Dedifferentiated amniotic fluid mesenchymal stem cell (primary cell): ENCODE data around the gene MBOAT2.
"Not testable (repeated sequence)": the region's sequence is repeated elsewhere in the genome, so short reads cannot be mapped to it uniquely, and the experiment has no call there.

Experiments
- DNase-seq: peaks from one replicate; pipeline ENCODE4 v3.0.0-alpha.2; 2016; ENCODE audit errors: extremely low spot score

Gene MBOAT2, protein sequence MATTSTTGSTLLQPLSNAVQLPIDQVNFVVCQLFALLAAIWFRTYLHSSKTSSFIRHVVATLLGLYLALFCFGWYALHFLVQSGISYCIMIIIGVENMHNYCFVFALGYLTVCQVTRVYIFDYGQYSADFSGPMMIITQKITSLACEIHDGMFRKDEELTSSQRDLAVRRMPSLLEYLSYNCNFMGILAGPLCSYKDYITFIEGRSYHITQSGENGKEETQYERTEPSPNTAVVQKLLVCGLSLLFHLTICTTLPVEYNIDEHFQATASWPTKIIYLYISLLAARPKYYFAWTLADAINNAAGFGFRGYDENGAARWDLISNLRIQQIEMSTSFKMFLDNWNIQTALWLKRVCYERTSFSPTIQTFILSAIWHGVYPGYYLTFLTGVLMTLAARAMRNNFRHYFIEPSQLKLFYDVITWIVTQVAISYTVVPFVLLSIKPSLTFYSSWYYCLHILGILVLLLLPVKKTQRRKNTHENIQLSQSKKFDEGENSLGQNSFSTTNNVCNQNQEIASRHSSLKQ

DNA sequence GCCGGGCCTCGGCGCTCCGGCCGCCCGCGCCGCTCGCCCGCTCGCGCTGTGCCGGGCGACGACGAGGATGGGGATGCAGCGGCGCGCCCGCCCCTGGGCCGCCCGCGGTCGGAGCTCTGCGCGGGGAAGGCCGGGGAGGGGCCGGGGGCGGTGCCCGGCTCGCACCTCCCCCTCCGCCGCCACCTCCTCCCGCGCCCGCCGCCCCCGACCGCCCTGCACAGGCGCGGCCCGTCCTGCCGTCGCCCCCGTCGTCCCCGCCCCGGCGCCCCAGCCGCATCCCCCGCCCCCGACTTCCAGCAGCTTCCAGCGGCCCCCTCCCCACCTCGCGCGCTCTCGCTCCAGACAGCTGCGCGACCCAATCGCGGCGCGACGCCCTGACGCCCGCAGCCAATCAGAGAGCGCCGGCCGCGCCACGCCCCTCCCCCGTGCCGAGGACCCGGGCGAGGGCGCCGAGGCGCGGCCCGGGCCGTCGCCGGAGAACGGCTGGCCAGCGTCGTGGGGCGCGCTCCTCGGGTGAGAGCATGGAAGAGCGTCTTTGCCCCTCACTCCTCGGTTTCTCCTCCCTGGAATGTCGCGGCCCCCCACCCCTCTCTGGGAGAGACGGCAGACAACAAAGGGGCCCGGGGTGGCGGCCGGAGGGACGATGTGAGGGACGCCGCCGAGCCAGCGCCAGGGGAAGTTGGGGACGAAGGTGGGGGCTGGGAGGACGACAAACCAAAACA, at the start of gene MBOAT2:
MBOAT2 (minus strand) TSS at position 69 of the 722 bp plus-strand sequence. CDS start 70 bp downstream, outside the sequence.
- peak; percentile 86 for DNase-seq

DNA sequence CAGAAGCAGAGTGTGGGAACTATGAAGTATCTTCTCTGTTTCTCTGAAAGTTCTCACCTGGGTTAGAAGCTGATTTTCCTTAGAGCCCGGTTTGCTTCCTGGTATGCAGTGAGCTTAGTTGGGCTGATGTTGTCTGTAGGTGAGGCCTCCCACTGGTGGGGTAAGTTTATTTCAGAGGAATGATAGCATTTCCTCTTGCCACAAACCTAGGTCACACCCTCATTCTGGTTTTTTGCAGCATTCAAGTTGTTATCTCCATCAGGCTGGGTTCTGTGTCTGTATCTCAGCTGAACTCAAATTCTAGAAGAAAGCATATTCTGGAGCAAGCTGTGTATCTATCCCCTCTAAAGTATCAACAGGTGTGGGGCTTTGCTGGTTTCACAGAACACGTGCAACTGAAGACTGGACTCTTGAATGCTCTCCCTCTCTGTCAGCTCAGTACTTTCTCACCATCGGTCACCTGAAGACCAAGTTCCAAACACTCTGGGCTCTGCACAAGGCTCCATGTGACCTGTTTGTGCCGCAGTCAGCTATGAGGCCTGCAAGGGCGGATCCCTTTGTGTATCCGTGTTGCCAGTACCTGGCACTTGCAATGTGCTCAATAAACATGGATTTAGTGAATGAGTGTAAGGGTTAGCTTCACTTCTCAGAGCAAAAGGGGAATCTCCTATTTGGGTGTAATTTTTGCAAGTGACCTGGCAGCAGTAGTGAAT, 49.5 kb upstream of the MBOAT2 start:
- DNase-seq: no peak

DNA sequence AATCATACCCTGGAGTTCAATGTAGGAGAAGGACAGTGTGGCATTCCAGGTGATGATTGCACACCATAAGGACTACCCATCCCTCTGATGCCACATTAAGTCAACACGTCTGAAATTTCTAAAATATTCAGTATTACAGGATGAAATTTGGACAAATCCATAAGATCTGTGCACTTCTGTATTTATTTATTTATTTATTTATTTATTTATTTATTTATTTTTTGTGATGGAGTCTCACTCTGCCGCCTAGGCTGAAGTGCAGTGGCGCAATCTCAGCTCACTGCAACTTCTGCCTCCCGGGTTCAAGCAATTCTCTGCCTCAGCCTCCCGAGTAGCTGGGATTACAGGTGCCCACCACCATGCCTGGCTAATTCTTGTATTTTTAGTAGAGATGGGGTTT, 48.0 kb upstream of the MBOAT2 start:
- not testable (repeated sequence) for DNase-seq

DNA sequence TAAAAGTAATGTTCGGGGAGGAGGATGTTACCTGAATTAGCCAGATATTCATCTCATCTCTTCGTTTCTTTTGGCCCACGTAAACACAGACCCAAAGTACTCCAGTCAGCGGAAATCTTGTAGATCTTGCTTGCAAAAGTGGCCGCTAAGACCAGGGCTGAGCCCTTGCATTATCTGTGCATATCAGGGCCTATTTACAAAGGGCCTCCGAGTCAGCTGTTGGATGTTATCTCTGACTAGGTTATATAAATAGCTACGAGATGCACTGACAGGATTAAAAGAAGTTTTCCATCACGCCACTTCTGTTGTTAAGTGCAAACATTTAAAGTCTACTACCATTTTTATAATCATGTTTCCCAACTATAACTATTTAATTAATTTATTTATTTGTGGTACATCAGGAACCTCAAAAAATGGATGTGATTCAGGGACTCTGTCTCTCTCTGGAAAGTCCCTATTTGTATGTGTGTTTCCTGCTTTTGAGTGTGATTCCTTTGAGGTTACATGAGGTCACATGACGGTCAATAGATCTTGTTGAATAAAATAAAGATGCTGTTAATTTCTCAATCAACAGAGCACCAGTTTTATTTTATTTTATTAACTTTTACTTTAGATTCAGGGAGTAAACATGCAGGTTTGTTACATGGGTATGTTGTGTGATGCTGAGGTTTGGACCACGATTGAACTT, 46.8 kb upstream of the MBOAT2 start:
- no peak for DNase-seq

DNA sequence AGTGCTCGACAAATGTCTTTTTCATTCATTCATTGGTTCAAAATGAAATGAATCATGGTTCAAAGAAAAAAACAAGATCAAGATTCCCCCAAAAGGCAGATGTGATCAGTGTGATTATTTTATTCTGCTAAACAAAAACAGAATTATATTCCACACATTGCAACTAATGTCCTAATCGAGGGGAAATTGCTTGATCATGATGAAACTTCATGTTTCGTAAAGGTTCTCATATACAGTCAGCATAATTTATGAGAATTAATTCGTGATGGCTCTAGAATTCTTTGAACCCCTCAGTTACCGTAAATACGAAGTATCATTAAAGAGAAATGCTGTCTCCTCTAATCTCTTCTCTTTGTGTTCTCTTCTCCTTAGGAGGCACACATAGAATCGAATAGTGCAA, 42.1 kb upstream of the MBOAT2 start:
- DNase-seq: no peak

DNA sequence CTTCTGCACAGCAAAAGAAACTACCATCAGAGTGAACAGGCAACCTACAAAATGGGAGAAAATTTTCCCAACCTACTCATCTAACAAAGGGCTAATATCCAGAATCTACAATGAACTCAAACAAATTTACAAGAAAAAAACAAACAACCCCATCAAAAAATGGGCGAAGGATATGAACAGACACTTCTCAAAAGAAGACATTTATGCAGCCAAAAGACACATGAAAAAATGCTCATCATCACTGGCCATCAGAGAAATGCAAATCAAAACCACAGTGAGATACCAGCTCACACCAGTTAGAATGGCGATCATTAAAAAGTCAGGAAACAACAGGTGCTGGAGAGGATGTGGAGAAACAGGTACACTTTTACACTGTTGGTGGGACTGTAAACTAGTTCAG, 40.0 kb upstream of the MBOAT2 start:
- not testable (repeated sequence) for DNase-seq

DNA sequence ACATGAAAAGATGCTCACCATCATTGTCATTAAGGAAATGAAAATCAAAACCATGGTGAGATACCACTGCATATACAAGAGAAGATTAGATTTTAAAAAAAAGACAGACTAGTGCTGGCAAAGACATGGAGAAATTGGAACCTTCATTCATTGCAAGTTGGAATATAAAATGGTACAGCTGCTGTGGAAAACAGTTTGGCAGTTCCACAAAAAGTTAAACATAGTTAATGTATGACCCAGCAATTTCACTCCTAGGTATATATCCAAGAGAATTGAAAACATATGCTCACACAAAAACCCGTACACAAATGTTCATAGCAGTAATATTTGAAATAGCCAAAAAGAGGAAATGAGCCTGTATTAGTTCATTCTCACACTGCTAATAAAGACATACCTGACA, 33.7 kb upstream of the MBOAT2 start:
- DNase-seq: no peak

DNA sequence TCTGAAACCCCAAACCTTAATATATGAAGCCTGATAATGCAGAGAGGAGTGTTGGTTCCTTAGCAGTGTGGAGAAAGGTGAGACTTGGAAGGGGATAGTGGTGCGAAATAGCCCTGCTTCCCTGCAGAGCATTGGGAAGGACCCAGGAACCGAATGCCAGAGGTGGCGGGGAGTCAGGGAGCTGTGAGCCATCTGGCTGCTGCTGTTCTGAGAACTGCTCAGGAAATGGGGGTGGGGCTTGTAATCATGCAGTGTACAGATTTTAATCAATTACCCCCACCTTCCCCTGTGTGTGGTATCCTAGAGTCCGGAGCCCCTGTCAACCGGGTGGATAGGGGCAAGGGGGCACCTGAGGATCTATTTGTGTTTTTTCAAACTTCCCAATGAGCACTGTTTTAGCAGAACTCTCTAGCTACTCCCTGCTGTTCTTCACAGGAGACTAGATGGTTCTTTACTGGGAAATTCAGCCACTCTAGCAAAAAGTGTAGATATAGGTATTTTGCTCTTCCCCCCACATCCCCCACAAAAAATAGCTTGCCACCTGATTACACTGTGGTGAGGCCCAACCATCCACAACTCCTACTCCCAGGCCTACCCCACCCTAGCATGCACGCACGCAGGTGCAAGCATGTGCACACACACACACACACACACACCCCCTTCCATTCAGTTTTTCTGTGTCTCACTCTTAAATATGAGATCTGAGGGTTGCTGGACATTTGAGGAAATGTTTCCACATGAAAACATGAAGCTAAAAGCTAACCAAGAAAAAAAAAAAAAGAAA, 30.1 kb upstream of the MBOAT2 start:
- DNase-seq: no peak

DNA sequence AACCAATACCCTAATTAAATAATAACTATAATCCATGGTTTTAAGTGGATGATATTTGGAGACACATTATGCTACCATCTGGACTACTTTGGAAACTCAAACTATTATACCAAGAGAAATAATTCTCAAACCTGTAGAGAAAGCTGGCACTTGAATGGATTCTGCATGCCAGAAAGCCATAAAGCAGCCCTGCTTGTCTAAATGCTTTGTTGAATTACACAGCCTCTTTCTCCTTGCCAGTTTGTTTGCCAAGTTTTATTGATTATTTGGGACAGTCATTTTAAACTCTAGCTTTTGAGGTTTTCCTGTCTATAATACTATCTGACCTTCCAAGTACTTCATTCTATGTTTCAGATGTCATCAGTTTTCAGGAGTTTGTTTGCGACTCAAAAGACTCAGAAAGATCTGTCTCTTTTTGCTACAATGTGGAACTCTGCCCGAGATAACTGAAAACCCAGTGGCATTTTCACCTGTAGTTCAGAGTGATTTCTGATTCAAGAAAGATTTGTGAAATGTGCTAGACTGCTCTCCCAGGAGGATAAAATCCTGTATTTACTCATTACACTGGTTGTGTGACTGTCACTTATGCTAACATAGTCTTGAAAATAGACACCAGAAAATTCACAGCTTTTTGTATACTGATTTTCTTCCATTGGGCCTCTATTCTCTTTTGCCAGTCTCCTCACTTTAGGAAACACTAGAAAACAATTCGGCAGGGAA, 29.2 kb upstream of the MBOAT2 start:
- DNase-seq: no peak

DNA sequence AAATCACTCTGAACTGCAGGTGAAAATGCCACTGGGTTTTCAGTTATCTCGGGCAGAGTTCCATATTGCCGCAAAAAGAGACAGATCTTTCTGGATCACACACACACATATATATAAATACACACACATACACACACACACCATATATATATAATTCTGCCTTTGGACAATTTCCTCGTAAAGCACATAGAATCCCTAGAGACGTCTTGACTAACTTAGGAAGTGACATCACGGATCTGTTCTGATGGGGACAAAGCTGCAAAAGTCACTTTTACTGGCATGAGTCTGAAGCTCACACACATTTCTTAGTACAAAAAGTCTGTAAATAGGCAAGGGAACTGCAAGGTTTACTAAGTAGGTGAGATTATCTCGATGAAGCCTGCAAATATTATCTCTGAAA, 28.6 kb upstream of the MBOAT2 start:
- no peak for DNase-seq

DNA sequence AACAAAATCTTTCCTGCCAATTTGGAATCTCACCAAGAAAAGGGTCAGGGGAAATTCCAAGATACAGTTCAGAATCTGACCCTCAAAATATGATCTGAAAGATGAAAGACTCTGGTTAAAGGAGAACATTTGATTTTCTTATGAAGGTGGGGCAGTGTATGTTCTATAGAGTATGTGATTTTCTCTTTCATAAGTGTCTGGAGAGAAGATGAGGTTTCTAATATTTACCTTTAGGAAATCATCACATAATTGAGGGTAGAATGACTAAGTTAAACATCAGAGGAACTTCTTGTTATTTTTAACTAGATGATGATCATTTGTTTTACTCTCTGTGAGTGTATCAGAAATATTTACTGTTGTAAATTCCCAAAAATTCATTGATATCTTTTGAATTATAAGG, 27.8 kb upstream of the MBOAT2 start:
- no peak for DNase-seq

DNA sequence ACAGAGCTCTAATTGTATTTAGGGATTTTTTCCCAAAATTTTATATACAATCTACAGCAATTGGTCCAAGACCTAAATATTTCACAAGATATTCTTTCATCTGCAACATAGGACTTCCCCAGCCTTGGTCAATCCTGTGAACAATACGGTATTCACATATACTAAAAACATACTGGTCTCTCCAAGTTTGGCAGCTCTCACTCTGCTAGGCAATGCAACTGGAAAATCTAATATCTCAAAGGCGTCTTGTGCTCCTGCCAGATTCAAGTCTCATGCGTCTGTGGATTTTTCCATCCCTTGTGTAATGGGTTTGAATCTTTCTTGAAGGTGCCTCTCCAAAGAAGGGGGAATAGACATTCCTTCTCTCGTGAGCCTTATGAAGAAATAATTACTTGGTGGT, 27.4 kb upstream of the MBOAT2 start:
- no peak for DNase-seq

DNA sequence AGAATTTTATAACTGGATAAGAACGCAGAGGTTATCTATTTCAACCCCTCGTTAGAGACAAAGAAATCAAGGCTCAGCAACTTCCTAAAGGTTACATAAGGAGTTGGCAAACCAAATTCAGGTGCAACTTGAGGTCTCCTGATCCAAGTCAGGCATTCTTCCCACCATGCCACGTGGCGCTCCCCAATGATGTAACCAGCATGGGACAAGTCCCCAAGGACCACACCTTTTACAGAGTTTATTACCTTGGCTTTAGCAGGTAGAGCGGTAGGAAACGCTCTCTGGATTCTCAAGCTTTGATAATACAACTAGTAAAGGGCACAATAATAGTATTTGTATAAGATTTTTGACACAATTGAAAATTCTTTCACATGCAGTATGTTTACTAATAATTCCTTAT, 26.7 kb upstream of the MBOAT2 start:
- no peak for DNase-seq

DNA sequence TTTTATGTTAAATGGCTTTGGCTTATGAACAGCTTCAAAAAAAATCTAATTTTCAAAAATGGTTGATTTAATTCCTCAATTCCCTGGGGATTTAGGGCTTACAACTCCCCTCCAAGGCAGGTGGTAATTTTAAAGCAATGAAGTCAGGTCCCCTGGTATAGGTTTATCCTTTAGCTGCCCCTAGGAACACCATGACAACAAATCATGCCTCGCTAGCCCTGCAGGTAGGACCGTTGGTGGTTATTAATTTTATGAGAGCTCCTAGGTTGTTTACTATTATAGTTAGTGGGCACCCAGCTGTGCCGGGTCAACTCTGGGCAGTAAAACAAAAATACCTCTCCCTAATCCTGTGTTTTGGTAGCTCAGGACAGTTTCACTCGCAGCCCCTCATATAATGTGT, 26.2 kb upstream of the MBOAT2 start:
- DNase-seq: no peak

DNA sequence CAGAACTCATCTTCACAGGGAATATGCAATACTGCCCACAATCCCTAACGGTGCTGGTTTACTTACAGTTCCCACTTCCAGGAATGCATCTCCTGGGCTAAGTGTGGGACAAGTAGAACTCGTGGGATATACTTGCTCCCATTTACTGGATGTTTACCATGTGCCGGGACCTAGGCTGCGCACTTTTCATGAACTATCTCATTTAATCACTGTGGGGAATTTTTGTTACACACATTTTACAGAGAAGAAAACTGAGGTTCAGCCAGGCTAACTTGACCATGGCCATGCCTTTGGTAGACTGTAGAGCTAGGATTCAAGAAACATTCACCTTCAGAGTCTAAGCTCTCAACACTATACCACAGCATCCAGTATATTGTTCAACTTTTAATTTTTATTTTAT, 24.4 kb upstream of the MBOAT2 start:
- no peak for DNase-seq

DNA sequence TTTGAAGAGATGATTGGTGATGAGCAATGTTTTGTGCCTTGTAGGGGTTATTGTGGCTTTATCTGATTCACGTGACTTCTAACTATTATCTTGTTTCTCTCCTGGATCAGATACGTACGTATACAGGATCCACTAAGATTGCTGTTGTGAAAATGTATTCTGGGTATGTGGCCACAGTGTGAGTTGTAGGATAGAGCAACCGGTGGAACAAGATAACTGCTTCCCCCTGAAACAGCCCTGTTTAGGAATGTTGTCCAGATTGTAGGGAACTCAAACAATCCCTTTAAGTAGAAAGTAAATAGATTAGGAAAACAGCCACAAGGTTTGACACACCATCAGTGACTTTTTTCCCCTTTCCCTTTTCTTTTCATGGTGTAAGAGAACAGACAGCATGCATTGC, 22.3 kb upstream of the MBOAT2 start:
- no peak for DNase-seq

DNA sequence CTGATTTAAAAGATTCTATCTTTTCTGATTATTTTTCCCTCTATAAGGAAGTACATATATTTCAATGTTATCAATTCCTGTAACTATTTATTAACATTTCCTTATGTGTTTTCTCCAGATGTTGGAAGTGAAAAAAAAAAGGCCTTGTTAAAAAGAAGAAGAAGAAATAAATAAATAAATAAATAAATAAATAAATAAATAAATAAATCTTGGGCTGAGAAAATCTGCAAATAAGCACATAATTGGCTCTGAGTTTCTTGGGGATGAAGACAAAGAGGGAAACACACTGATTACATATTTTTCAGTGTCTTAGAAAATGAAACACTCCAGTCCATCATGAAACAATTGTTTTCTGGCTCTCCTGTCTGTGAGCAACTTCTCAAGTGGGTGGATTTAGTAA, 21.1 kb upstream of the MBOAT2 start:
- DNase-seq: no peak

DNA sequence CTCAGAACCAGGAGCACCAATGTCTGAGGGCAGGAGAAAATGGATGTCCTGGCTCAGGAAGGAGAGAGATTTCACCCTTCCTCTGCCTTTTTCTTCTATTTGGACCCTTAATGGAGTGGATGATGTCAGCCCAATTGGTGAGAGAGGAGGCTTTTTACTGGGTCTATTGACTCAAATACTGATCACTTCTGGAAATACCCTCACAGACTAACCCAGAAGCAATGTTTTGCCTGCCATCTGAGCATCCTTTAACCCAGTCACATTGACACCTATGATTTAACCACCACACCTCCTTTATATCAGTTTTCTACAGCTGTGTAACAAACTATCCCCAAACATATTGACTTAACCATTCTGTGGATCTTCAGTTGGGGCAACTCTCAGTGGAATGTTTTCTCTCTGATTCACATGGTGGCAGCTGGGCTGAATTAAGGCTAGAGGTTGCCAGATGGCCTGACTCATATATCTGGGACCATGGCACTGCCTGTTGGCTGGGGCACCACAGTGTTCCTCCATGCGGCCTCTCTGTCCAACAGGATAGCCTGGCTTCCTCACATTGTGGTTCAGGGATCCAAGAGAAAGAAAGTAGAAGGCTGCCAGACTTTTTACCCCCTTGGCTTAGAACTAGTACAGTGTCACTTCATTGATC, 18.2 kb upstream of the MBOAT2 start:
- DNase-seq: no peak

DNA sequence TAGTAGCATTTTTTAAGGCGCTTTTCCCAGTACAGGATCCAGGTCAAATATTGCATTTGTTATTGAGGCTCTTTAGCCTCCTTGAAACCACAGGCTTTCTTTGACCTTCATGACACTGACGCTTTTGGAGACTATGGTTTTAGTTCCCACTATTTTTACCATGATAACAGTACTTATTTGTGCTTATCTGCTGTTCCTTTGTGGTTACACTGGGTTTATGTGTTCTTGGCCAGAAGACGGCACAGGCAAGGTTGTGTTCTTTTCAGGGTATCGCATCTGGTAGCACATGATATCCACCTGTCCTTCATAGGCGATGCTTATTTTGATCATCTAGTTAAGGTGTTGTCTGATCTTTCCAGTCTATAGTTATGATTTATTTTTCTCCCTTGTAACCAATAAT, 16.8 kb upstream of the MBOAT2 start:
- no peak for DNase-seq

DNA sequence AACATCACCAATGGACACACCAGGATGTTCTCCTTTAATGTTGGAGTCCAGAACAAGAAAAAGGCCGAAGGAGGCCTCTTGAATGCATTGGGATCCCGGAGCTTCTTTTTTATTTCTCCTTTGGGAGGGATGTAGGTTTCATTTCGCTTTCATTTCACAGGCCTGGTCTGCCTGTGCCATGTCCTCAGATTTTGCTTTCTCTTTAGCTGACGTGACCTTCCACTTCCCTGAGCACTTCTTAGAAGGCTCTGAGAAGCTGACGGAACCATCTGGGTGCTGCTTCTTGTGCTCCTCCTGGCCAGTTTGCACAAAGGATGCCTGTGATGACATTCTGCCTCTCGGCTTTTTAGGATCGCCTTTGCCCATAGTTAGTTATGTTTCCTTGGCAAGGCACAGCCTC, 15.1 kb upstream of the MBOAT2 start:
- DNase-seq: no peak
